GOT3 (cell line): ENCODE measurements around the gene VENTX.

ENCODE experiments used
- DNase-seq: peaks from one replicate; lab custom pipeline; 2025; ENCODE audit warnings: mixed read lengths; lab: John Stamatoyannopoulos, UW

The VENTX gene

GRCh38 chr10:133289761-133290160 is 52.1 kb downstream of the VENTX start:
- no peak for DNase-seq
